ENCODE measurements around the gene CEBPA. TPM values are rescaled to one million over a fixed set of nuclear protein-coding genes. Genes with fewer than 3 reads are reported as not detected.
"Not testable (repeated sequence)": the region's sequence is repeated elsewhere in the genome, so short reads cannot be mapped to it uniquely, and the experiment has no call there.

CEBPA gene
- total RNA-seq, 1 experiment from 2014 or later = 0.80 TPM

DNA sequence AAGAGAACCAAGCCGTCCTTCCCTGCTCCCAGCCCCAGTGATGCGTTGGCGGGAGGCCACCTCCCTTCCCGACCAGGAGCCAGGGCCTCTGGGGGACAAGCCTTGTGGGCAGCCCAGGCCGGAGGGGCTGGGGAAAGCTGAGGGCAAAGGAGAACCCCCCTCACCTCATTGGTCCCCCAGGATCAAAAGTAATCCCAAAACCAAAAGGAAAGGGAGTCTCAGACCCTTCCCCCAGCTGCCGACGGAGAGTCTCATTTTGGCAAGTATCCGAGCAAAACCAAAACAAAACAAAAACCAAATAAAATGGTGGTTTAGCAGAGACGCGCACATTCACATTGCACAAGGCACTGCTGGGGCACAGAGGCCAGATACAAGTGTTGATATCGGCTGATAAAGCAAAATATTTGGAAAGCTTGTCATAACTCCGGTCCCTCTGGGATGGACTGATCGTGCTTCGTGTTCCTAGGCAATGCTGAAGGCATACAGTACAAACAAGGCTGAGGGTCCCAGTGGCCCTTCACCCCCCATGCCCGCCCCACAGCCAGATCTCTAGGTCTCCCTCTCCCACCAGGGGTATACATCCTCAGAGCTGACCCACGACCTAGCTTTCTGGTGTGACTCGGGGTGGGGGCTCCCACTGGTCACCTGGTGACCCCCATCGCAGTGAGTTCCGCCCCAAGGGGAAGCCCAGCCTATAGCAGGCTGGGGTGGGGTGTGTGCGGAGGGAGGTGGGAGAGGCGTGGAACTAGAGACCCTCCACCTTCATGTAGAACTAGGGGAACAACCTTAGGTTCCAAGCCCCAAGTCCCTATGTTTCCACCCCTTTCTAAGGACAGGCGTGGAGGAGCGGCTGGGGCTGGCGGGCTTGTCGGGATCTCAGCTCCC, 2.1 kb downstream of the CEBPA start:
- DNase-seq (ENCODE audit: low read depth) = no peak

DNA sequence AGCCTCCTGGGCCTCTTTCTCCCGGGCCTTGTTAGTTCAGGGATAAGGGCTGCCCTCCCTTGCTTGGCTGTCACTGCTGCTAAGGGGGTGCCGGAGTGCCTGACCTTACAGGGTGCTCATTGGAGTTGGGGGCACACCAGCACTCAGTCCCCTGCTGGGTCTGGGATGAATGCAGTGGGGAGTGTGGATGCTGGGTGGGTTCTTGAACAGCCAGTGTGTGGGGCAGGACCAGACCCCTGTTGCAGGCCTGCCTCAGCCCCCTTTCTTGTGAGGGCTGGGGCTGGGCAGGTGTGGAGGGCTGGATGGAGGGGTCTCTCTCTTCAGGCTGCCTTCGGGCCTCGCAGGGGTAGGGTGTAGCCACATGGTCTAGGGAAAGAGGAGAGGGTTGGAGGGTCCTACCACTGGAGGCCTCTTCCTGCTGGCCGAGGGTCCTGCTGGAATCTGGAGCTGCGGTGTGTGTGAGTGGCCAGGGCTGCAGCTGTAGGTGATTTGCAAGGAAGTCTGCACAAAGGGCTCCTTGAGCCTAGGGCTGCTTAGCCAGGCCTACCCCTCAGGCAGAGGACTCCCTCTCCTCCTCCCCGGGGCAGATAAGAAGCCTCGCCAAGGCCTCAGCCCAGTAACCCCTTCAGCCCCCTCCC, 3.2 kb downstream of the CEBPA start:
- DNase-seq (ENCODE audit: low read depth) = no peak

DNA sequence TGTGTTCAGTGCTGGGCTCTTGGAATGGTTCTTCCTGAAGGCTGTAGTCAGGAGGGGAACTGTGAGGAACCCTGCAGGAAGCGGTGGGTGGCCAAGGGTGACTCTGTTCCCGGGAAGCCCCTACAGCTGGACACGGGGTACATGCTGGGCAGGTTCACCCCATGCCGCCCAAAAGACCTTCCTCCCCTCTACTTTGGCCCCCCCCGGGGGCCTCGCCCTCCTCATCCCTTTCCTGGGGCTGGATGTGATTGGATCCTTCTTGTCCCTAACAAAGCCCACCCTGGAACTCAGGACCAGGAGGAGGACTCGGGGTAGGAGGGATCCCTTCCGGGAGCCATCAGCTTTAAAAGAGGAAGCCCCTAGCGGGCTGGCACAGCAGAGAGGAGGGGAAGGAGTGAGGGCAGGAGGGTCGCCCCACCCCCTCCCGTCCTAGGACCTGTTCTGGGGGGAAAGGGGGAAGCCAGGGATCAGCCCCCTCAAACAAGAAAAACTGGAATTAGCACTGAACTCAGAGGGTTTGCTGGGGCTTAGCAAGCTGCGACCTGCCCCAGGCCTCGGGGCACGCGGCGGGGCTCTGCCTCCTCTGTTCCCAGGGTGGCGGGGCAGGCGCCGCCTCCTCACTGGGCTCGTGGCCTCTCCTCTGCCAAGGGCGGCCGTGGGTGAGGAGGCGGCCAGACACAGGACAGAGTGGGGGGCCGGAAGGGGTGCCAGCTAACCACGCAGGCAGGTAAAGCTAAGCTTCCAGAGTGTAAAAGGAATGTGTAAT, 4.0 kb downstream of the CEBPA start:
- no peak for DNase-seq (ENCODE audit: low read depth)

DNA sequence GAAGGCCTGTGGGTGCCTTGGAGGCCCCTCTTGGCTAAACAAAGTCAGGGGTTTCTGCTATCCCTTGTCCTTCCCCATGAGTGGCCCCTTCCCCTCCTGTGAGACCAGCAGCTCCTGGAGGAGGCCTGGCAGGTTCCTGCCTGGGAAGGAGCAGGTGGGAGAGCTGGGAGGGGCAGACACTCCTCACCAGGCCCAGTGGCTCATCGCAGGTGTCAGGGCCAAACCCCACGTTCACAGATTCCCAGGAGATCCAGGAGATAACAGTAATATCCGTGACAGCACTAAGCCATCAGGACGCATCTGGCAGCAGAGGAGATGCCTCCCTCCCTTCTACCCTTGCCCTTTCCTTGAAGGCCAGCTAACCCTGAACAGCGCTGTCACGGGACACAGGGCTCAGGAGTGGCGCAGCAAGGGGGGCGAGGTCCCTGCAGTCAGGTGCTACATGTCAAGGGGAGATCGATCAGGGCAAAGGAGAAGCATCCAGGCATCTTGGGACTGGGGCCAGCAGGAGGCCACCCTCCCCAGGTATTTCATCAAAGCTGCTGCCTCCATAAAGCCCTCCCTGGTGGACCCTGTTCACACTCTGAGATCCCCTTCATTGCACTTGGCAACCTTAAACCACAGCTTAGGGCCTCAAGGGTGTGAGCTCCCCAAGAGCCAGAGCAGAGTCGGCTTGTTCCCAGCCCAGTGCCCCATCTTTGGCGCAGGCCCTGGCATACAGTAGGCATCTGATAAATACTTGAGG, 4.8 kb downstream of the CEBPA start:
- no peak for DNase-seq (ENCODE audit: low read depth)

DNA sequence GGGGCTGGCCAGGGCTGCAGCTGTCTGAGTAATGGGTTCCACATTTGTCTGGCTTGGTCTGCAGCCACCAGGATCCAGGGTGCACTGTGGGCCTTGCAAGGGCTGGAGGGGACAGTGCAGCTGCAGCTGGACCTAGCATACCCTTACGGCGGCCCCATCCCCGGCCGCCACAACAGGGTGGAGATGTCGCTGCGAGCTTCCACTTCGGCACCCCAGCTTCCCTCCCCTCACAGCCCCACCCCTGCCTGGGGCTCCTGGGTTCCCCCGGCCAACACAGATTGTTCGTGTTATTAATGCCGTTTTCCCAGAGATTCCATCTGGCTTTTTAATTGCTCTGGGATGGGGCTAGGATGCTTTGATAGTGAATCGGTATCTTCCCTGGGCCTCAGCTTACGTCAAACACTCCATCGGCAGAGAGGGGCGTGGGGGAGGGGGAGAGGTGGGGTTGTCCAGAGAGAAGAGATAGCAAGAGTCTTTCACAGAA, 5.8 kb downstream of the CEBPA start:
- DNase-seq (ENCODE audit: low read depth) = no peak

DNA sequence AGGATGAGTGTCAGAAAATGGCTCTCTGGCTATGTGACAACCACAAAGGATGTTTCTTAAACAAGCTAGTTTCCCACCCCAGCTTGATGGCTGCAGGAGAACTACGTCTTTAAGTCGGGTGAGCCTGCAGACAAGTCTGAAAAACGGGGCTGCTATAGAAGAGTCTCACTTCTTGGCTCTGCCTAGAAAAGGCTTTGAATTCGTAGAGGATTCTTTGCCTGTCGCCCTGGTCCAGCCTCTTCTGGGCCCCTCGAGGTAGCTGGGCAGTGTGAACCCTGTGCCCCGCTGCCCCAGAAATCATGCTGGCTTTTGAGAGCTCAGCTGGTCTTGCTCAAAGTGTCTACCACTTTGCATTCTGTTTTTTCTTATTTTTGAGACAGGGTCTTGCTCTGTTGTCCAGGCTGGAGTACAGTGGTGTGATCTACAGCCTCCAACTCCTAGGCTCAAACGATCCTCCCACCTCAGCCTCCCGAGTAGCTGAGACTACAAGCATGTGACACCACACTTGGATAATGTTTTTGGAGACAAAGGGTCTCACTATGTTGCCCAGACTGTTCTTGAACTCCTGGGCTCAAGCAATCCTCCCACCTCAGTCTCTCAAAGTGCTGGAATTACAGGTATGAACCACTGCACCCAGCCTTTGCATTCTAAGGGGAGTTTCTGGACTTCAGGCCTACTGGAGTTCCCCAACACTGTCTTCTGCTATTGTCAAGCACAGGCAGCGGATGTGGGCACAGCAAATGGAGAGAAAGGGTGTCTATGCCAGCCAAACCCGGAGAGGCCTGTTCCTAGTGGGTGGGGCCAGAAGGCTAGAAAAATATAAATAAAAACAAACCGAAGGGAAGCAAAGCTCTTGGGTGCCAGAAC, 6.5 kb downstream of the CEBPA start:
- no peak for DNase-seq (ENCODE audit: low read depth)

DNA sequence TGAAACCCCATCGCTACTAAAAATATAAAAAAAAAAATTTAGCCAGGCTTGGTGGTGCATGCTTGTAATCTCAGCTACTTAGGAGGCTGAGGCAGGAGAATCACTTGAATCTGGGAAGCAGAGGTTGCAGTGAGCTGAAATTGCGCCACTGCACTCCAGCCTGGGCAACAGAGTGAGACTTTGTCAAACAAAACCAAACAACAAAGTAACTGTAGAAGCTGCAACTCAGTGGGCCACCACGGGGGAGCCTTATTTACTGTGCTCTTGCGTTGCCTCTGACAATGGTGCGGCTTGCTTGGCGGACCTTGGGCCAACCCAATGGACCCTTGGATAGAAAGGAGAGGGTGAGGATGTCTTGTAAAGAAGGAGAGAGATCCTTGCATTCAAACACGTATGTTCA, 7.3 kb downstream of the CEBPA start:
- DNase-seq (ENCODE audit: low read depth) = not testable (repeated sequence)

DNA sequence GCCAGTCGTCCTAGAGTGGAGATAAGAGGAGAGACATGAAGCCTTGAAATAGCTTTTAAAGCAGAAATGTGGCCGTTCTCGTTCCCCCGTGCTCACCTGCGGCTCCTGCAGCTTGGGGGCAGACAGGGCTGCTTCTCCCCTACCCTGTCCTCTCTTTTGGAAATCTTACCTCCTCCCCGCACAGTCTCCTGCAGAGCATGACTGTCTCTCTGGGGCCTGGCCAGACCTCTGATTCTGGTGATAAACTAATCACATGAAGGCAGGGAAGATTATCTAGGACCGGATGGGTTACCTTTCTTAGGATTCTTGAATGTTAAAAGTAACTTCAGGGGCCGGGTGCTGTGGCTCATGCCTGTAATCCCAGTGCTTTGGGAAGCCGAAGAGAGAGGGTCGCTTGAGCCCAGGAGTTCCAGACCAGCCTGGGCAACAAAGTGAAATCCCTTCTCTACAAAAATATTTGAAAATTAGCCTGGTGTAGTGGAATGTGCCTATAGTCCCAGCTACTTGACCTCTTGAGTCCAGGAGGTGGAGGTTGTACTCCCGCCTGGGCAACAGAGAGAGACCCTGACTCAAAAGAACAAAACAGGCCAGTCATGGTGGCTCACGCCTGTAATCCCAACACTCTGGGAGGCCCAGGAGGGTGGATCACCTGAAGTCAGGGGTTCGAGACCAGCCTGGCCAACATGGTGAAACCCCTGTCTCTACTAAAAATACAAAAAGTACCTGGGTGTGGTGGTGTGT, 8.1 kb downstream of the CEBPA start:
- DNase-seq (ENCODE audit: low read depth) = no peak

DNA sequence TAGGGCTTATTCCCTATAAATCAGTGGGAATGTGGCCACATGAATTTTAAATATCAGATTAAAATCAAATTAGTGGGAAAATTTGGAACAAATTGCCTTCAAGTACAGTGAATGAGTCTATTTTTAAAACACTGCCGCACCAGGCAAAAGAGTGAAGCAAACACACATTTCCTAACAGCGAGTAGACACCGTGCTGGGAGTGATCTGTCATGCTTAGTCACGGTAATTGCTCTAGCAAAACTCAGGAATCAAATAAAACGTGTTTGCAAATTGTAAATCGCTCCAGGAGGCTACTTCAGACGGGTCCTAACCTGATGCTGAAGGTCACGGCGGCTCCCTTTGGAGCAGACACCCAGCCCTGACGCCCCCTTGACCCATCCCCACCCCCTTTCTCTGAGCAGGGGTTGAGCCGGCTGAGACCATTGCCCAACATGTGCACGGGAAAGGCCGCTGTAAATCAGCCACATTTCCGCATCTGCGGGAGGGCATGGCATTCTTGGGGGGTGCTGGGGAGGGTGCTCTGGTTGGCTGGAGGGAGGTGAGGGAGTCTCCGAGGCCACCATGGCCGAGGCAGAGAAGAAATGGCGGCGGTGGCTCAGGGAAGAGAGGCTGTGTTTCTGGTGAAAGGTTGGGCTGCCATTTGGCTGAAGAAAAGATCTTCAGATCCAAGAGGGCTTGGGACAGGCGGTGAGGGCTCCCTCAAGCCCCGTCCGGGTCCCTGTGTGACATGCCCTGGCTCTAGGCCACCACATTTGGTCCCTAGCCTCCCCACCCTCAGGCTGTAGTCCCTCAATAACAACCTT, 8.9 kb downstream of the CEBPA start:
- DNase-seq (ENCODE audit: low read depth) = peak; percentile 80

DNA sequence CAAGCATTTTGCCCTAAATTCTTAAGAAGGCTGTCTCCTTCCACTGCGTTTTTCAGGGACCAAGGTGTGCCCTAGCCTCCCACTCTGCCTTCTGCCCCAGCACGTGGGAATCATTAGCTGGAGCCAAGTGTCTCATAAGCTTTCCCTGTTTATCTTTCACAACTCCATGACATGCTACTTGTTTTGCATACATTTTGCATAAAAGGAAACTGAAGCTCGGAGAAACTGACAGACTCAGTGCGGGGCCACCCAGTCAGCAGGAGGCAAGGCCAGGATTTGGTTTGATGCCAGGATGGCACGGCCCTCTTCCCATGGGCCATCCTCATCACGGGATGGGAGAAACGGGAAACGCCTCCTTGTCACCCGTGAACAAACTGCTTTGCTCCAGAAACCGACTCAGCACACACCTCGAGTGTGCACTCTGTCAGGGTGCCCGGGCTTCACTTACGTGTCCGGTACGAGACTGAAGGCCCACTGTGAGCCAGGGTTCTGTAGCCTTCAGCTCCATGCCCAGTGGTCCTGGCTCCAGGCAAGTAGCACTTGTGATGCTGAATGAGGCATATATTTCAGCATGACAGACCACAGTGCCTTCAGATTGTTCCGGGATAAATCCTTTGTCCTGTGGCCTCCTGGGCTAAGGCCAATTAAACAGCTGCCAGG, 9.6 kb downstream of the CEBPA start:
- DNase-seq (ENCODE audit: low read depth) = peak; percentile 47

DNA sequence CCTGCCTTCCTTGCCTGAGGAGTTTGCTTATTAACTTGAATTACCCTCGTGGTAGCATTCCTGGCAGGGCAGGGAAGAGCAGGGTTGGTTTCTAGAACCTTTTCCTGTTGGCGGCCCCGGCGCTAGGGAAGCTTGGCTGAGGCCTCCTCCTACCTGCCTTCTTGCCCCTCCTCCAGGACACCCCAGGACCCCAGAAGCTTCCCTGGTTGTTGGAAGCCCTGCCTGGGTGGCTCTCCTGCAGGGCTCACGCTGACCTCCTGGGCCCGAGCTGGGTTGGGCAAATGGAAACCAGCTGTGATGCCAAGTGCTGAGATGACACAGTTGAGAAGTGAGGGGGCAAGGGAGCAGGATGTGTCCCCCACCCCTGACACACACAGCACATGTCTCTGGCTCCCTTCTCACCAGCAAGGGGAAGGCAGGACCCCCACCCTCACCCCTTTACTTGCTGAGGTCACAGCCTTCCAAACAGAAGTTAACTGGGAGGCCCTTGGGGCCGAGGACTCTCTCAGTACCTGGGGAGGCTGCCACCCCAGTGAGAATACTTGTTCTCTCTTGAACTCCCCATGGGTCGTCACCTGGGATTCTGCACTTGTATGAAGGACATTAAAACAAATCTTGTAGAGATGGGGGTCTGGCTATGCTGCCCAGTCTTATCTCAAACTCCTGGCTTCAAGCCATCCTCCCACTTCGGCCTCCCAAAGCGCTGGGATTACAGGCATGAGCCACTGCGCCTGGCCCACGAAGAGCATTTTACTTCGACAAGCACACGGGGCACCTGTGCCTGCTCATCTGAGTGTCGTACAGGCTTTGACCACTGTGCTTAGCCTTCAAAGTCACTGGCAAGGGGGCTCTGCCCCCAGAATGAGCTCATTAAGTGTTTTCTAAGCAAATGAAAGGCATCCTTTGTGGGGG, 10.5 kb downstream of the CEBPA start:
- DNase-seq (ENCODE audit: low read depth) = no peak

DNA sequence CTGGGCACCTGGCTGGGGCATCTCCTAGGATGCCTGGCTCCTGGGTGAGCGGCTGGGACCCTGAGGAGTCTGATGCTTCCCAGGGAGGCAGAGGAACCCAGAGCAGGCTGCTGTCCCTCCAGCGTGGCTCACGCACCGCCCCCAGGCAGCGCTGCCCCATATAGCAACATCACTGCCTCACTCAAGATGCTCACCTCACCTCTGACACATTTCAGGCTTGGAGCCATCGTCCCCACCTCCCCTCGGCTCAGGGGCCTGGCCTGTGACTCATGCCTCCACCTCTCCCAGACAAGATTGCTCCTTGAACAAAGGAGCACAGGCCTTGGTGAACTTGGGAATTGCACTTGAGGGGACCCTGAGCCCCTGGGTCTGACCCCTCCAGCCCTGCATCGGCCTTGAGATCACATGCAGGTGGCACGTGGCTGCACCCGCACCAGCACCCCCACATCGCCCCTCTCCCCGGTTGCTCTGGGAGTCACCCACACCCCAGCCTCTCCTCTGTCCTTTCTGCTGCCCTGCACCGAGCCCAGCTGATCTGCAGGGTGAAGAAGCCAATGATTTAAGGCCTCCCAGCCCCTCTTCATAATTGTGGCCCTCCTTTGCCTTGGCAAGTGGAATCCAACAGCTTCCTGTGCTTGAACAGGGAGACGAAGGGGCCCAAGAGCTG, 11.2 kb downstream of the CEBPA start:
- peak; percentile 88 for DNase-seq (ENCODE audit: low read depth)

DNA sequence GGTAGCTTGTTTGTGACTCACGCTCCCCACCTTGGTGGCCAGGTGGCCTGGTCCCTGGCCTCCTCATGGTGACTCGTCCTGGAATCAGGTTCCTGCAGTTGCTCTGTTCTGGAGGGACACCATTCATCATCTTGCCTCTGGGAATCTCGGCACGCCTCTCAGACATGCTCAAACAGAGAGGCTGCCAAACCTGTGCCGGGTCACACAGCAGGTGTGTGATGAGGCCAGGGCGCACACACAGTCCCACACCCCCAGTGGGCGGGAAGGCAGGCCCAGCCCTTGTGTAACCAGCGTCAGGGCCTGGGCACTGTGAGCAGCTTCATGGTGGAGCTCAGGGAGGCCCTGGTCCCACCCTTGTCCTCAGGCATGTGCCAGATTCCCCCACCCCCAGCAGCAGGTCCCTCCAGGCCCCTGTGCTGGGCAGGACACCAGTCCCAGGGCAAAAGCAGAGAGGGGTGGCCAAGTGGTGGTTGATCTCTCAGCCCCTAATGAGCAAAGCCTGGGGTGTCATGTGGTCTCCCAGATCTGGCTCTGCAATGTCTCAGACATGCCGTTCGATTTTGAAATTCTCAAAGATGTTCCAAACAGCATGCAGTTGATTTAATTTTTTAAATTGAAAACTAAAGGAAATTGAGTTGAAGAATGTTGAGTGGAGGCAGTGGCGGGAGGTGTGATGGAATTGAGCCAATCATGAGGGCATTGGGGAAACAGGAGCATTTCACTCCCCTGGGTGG, 12.1 kb downstream of the CEBPA start:
- no peak for DNase-seq (ENCODE audit: low read depth)

DNA sequence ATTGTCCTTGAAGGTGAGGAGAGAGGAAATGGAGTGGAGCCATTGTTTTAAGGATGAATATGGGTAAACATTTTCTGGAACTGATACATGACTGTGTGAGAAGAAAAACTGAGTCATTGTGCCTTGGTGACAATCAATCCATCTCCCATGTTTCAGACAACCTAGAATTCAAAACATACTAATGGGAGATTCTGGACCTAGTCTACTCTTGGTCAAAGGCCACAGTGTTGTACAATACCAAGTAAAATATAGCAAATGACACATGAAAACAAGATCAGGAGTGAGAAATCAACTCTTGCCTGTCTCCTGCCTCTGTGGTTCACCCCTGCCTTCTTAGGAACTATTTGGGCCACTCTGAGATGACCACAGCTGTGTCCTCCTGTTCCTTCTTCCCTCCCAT, 13.1 kb downstream of the CEBPA start:
- DNase-seq (ENCODE audit: low read depth) = no peak

DNA sequence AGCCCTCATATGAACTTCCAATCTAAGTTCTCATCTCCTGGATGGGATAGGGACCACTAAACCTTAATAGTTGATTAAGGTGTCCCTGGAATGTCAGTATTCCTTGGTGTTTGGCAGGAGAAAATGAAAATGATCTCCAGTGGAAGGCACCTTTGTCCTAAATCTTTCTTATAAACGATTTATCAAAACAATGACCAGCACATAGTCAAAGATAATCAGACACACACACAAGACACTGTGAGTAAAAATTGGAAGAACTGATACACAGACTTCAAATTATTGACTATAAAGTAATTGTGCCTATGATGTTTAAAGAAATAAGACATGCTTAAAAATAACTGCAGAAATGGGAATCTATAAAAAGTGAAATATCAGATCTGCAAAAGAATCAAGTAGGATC, 13.7 kb downstream of the CEBPA start:
- DNase-seq (ENCODE audit: low read depth) = no peak

DNA sequence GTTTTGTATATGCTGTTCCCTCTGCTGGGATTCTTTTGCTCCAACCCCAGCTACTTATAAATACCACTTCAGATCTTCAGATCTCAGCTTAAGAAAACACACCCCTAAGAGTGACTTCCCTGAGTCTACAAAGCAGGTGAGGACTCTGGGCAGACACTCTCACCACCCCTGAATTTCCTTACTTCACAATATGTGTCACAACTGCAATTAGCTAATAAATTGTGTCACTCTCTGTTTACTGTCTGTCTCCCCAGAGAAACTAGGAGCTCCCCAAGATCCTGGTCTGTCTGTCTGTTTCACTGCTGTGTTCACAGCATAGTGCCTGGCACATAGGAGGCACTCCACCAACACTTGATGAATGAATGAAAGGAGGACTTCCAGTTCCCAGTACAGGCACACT, 14.4 kb downstream of the CEBPA start:
- DNase-seq (ENCODE audit: low read depth) = no peak
